HCT116 (cell line): ENCODE results near the gene EXOC6B. TPM values are rescaled to one million over a fixed set of nuclear protein-coding genes. Genes with fewer than 3 reads are reported as not detected.

Source experiments
- ATAC-seq: fragments of 200-7000 bp; cut with Tn5 transposase; 2 replicates; pipeline ENCODE4 v1.9.1; 2020; ENCODE audit warnings: mild to moderate bottlenecking, moderate library complexity
- BruUV-seq: library from RNA; stranded (reverse); fragments of 400-500 nt; replicated peaks from 2 replicates; lab custom pipeline; 2021; lab: Mats Ljungman, UMichigan
- CTCF ChIA-PET: fragments of 300-600 bp; sonication (Branson Sonifier 250); formaldehyde crosslinking; loops from one replicate; lab custom pipeline; 2021; ENCODE audit warnings: antibody characterized with exemption; lab: Charles Lee
- POLR2A ChIA-PET: fragments of 300-600, 350-600 bp; sonication (Branson Sonifier 250); formaldehyde crosslinking; loops from one replicate; lab custom pipeline; 2021; ENCODE audit warnings: antibody characterized with exemption; lab: Charles Lee
- RAD21 ChIA-PET, 2 experiments: fragments of 300-600 bp; sonication (Branson Sonifier 250); formaldehyde crosslinking; loops; one replicate each; lab custom pipeline; 2023; ENCODE audit warnings: low total read pairs in 2 of 2; ENCODE audit not compliant: uncharacterized antibody in 2 of 2, unreplicated experiment in 2 of 2, low non-redundant PET in 1 of 2; lab: Charles Lee
- DNase-seq: peaks from one replicate; pipeline ENCODE4 v3.0.0-alpha.2; 2010; ENCODE audit warnings: low read depth, low spot score
- H2AFZ ChIP-seq: fragments of 200-600 bp; shearing (Covaris generic), sonication (generic); 2 replicates; pipeline ENCODE4 v1.6.1; 2017; ENCODE audit warnings: low read depth, mixed run types, mixed read lengths, antibody characterized with exemption, low read length; ENCODE audit not compliant: poor library complexity, severe bottlenecking
- H3K27ac ChIP-seq: 2 replicates; pipeline ENCODE4 v1.5.1; 2012; ENCODE audit warnings: low read depth, low read length
- H3K27me3 ChIP-seq: fragments of 200-600 bp; sonication (generic); 2 replicates; pipeline ENCODE4 v1.6.1; 2016; ENCODE audit warnings: mixed run types, low read length, mixed read lengths; ENCODE audit not compliant: insufficient read depth
- H3K36me3 ChIP-seq, 2 experiments: fragments of 200-500 bp in 1 of 2; fragments of 200-600 bp in 1 of 2; sonication (Bioruptor generic) in 1 of 2; sonication (generic) in 1 of 2; 2 replicates each; pipeline versions ENCODE4 v1.5.1 to v1.6.1; 2014 to 2016; ENCODE audit warnings: low read length in 2 of 2, inconsistent platforms in 1 of 2, mixed read lengths in 1 of 2, mixed run types in 1 of 2; ENCODE audit not compliant: insufficient read depth in 2 of 2, control insufficient read depth in 1 of 2
- H3K4me1 ChIP-seq, 2 experiments: fragments of 200-600 bp in 1 of 2; sonication (generic) in 1 of 2; 2 replicates each; pipeline versions ENCODE4 v1.5.1 to v1.6.1; 2012 to 2017; ENCODE audit warnings: low read length in 2 of 2, inconsistent platforms in 1 of 2, mild to moderate bottlenecking in 1 of 2, mixed read lengths in 1 of 2, mixed run types in 1 of 2, moderate library complexity in 1 of 2; ENCODE audit not compliant: insufficient read depth in 2 of 2, control insufficient read depth in 1 of 2
- H3K4me2 ChIP-seq: fragments of 200-600 bp; sonication (generic); 2 replicates; pipeline ENCODE4 v1.6.1; 2017; ENCODE audit warnings: mixed run types, low read length, mixed read lengths
- H3K4me3 ChIP-seq, 2 experiments: fragments of 200-600 bp in 1 of 2; sonication (generic) in 1 of 2; replicated peaks in 1 of 2; 2 replicates each; pipeline ENCODE4 v1.5.1; 2011 to 2016; ENCODE audit warnings: low read length in 2 of 2, control low read depth in 1 of 2, low read depth in 1 of 2, mild to moderate bottlenecking in 1 of 2, mixed read lengths in 1 of 2, mixed run types in 1 of 2
- H3K79me2 ChIP-seq: fragments of 200-600 bp; sonication (generic); 2 replicates; pipeline ENCODE4 v1.6.1; 2017; ENCODE audit warnings: mild to moderate bottlenecking, mixed run types, low read length, moderate library complexity, mixed read lengths; ENCODE audit not compliant: insufficient read depth
- H3K9ac ChIP-seq: fragments of 200-600 bp; sonication (generic); 2 replicates; pipeline ENCODE4 v1.6.1; 2016; ENCODE audit warnings: low read length, mixed read lengths
- H3K9me2 ChIP-seq: fragments of 200-600 bp; sonication (generic), shearing (Covaris generic); 2 replicates; pipeline ENCODE4 v1.6.1; 2017; ENCODE audit warnings: mixed run types, mild to moderate bottlenecking, moderate library complexity; ENCODE audit not compliant: insufficient read depth
- H3K9me3 ChIP-seq, 2 experiments: fragments of 200-500 bp in 1 of 2; fragments of 200-600 bp in 1 of 2; sonication (Bioruptor generic) in 1 of 2; sonication (generic) in 1 of 2; 2 replicates each; pipeline ENCODE4 v1.6.1; 2014 to 2017; ENCODE audit warnings: low read length in 2 of 2, mixed read lengths in 2 of 2, inconsistent platforms in 1 of 2, low read depth in 1 of 2, mild to moderate bottlenecking in 1 of 2, mixed run types in 1 of 2, moderate library complexity in 1 of 2; ENCODE audit not compliant: control insufficient read depth in 1 of 2, insufficient read depth in 1 of 2
- H4K20me1 ChIP-seq: fragments of 200-600 bp; sonication (generic), shearing (Covaris generic); 2 replicates; pipeline ENCODE4 v1.6.1; 2017; ENCODE audit warnings: mixed run types, mild to moderate bottlenecking, moderate library complexity; ENCODE audit not compliant: insufficient read depth
- ATF3 ChIP-seq: IDR thresholded peaks from 2 replicates; pipeline ENCODE4 v1.6.1; 2012
- CBX3 ChIP-seq: IDR thresholded peaks from 2 replicates; pipeline ENCODE4 v1.6.1; 2012; ENCODE audit warnings: low read depth
- CEBPB ChIP-seq: IDR thresholded peaks from 2 replicates; pipeline ENCODE4 v1.6.1; 2012; ENCODE audit warnings: low read depth
- CTCF ChIP-seq, 3 experiments: fragments of 200-600 bp in 1 of 3; sonication (generic) in 1 of 3; IDR thresholded peaks in 2 of 3; conservative IDR thresholded peaks in 1 of 3; 2 replicates each; pipeline ENCODE4 v1.5.1; 2012 to 2017; ENCODE audit warnings: low read depth in 2 of 3, low read length in 2 of 3, antibody characterized with exemption in 1 of 3, borderline replicate concordance in 1 of 3, control low read depth in 1 of 3, mild to moderate bottlenecking in 1 of 3, mixed read lengths in 1 of 3, mixed run types in 1 of 3, moderate library complexity in 1 of 3; ENCODE audit not compliant: insufficient read depth in 1 of 3
- EGR1 ChIP-seq: IDR thresholded peaks from 2 replicates; pipeline ENCODE4 v1.6.1; 2012; ENCODE audit warnings: low read depth
- ELF1 ChIP-seq: IDR thresholded peaks from 2 replicates; pipeline ENCODE4 v1.6.1; 2012; ENCODE audit warnings: low read depth, borderline replicate concordance
- EZH2phosphoT487 ChIP-seq: fragments of 200-600 bp; IDR thresholded peaks from 2 replicates; pipeline ENCODE4 v1.6.1; 2018; ENCODE audit warnings: antibody characterized with exemption, borderline replicate concordance
- FOSL1 ChIP-seq: IDR thresholded peaks from 2 replicates; pipeline ENCODE4 v1.6.1; 2012; ENCODE audit warnings: low read depth
- JUND ChIP-seq: IDR thresholded peaks from 2 replicates; pipeline ENCODE4 v1.6.1; 2012
- MAX ChIP-seq: IDR thresholded peaks from 2 replicates; pipeline ENCODE4 v1.6.1; 2012
- POLR2AphosphoS5 ChIP-seq: IDR thresholded peaks from 2 replicates; pipeline ENCODE4 v1.6.1; 2011; ENCODE audit warnings: mild to moderate bottlenecking, low read depth, low read length, moderate library complexity
- RAD21 ChIP-seq: IDR thresholded peaks from 2 replicates; pipeline ENCODE4 v1.6.1; 2012; ENCODE audit warnings: low read depth, mild to moderate bottlenecking
- REST ChIP-seq: IDR thresholded peaks from 2 replicates; pipeline ENCODE4 v1.6.1; 2012; ENCODE audit warnings: low read depth
- SIN3A ChIP-seq: IDR thresholded peaks from 2 replicates; pipeline ENCODE4 v1.6.1; 2012; ENCODE audit warnings: low read depth
- SP1 ChIP-seq: IDR thresholded peaks from 2 replicates; pipeline ENCODE4 v1.6.1; 2012; ENCODE audit warnings: low read depth
- SRF ChIP-seq: IDR thresholded peaks from 2 replicates; pipeline ENCODE4 v1.6.1; 2012; ENCODE audit warnings: low read depth
- YY1 ChIP-seq: IDR thresholded peaks from 2 replicates; pipeline ENCODE4 v1.6.1; 2011; ENCODE audit warnings: low read length, low read depth, moderate library complexity, mild to moderate bottlenecking; ENCODE audit not compliant: insufficient replicate concordance; ENCODE audit errors: extremely low read depth
- ZBTB33 ChIP-seq: IDR thresholded peaks from 2 replicates; pipeline ENCODE4 v1.6.1; 2011; ENCODE audit warnings: mild to moderate bottlenecking, low read length, moderate library complexity; ENCODE audit not compliant: insufficient replicate concordance; ENCODE audit errors: extremely low read depth
- intact Hi-C: fragments of 100-400 bp; cut with micrococcal nuclease; formaldehyde crosslinking; loops from 2 replicates; pipeline ENCODE4 v1.10.0; 2022
- total RNA-seq: library from RNA; stranded (reverse); gene quantifications from one replicate; pipeline ENCODE4 v1.2.1, GENCODE V29; 2021; ENCODE audit not compliant: unreplicated experiment

The EXOC6B gene
- total RNA-seq, 1 experiment from 2014 or later = 25.4 TPM

GRCh38 chr2:72442270-72442669 is 383.6 kb downstream of the EXOC6B start:
- ChIA-PET POLR2A (no interaction called here), RAD21 (no interaction called here), CTCF (no interaction called here)
- BruUV-seq = no TSS peak
- Histone ChIP-seq H3K27ac (no peak overlapping the region), H3K9me2 (no peaks in the 10 kb centered on the region), H3K4me2 (no peak overlapping the region), H2AFZ (no peak overlapping the region), H3K9me3 (no peaks in the 10 kb centered on the region; a peak in 1 of 4 replicates), H3K36me3 (no peaks in the 10 kb centered on the region), H3K4me3 (no peak overlapping the region), H3K9ac (no peak overlapping the region), H3K79me2 (no peaks in the 10 kb centered on the region), H3K27me3 (no peaks in the 10 kb centered on the region), H4K20me1 (no peaks in the 10 kb centered on the region), H3K4me1 (no peaks in the 10 kb centered on the region)
- intact Hi-C loops = no loop called here
- DNase-seq = no peak
- ATAC-seq = no peak
- TF ChIP-seq POLR2AphosphoS5 (no peak), ATF3 (no peak), EZH2phosphoT487 (no peak), SRF (no peak), REST (no peak), YY1 (no peak), SP1 (no peak), CEBPB (no peak), RAD21 (no peak), SIN3A (no peak), FOSL1 (no peak), MAX (no peak), CTCF (IDR thresholded peaks at IDR 0.05 in 2 of 3, conservative IDR thresholded peaks at IDR 0.05 in 1 of 3; ENCODE audit: borderline replicate concordance in 1 of 3, insufficient read depth in 1 of 3, low read depth in 2 of 3, low read length in 2 of 3) (no peak), ELF1 (no peak), CBX3 (no peak), ZBTB33 (no peak), JUND (no peak), EGR1 (no peak)
